ENCODE results near the gene BCORL1. TPM values are rescaled to one million over a fixed set of nuclear protein-coding genes. Genes with fewer than 3 reads are reported as not detected.

Gene BCORL1
- polyA plus RNA-seq, 1 of the 3 experiments (the other 2 are of a cell fraction) = 4.2 TPM

DNA sequence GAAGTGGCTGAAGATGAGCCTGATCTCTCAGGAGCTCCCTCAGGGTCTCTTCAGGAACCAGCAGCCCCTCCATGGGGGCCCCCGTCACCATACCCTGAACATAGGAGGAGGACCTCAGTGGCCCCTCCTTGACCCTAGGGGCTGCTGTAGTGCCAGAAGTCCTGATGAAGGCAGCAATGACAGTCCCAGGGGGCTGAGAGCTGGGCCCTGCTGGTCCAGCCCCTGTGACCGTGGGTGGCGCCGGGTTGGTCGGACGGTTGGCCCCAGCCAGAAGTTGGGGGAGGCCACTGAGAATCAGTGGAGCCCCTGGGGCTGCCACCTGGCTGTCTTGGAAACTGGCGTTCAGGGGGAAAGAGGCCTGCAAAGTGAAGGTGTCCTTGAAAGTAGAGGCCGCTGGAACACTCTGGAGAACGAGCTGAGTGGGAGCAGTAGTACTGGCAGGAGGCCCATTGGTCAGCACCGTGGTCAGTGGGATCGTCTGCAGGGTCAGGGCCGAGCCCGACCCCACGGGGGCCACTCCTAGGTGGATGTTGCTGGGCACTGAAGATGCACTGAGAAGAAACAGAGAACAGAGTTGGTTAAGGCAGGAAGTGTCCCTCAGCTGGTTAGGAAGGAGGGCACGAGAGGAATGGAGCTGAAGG, 84.7 kb downstream of the BCORL1 start:
- H3K9me2 ChIP-seq = no peaks in the 10 kb centered on the region
- DNase-seq = no peak
- ChIA-PET POLR2A (no interaction called here), CTCF (interaction anchor here (0.9 to 7.0 kb wide), 6 partner anchors 13 to 466 kb away, joined by 3 to 34 read pairs (median 3); no protein-coding TSS in a partner anchor)
- H3K9me3 ChIP-seq = no peaks in the 10 kb centered on the region
- TF ChIP-seq FOSL2 (IDR thresholded peaks at IDR 0.05; ENCODE audit: borderline replicate concordance, low read depth) (no peak), TCF12 (IDR thresholded peaks at IDR 0.05) (no peak), ELF1 (IDR thresholded peaks at IDR 0.05) (no peak), SMC3 (IDR thresholded peaks at IDR 0.05; ENCODE audit: low read depth, low read length) (no peak), CHD2 (IDR thresholded peaks at IDR 0.05; ENCODE audit: low read length, partially characterized antibody) (no peak), GATA2 (CRISPR knock-in tag; IDR thresholded peaks at IDR 0.05) (no peak), MXI1 (IDR thresholded peaks at IDR 0.05; ENCODE audit: low read depth, low read length) (no peak), USF2 (IDR thresholded peaks at IDR 0.05; ENCODE audit: borderline replicate concordance, low read depth, low read length) (no peak), EP300 (IDR thresholded peaks at IDR 0.05; ENCODE audit: borderline replicate concordance in 1 of 2, low read depth in 1 of 2, low read length in 1 of 2) (no peak)
- TF ChIP-seq, protein P1, sequence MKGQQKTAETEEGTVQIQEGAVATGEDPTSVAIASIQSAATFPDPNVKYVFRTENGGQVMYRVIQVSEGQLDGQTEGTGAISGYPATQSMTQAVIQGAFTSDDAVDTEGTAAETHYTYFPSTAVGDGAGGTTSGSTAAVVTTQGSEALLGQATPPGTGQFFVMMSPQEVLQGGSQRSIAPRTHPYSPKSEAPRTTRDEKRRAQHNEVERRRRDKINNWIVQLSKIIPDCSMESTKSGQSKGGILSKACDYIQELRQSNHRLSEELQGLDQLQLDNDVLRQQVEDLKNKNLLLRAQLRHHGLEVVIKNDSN (IDR thresholded peaks at IDR 0.05; ENCODE audit: borderline replicate concordance, low read depth) = no peak
- no peak overlapping the region for H3K27ac ChIP-seq (ENCODE audit: low read depth in 2 of 2, low read length in 1 of 2)
- H3K4me2 ChIP-seq = no peak overlapping the region
- no peak overlapping the region for H2AFZ ChIP-seq (ENCODE audit: low read depth)
- H3K27me3 ChIP-seq (ENCODE audit: insufficient read depth) = no peaks in the 10 kb centered on the region; the same call in 1 of the 2 replicates
- H3K9ac ChIP-seq = no peak overlapping the region
- H4K20me1 ChIP-seq (ENCODE audit: insufficient read depth) = no peaks in the 10 kb centered on the region
- no peaks in the 10 kb centered on the region for H3K36me3 ChIP-seq (replicated peaks in 1 of 2; ENCODE audit: control insufficient read depth in 1 of 2, insufficient read depth in 2 of 2, low read length in 1 of 2)
- no peaks in the 10 kb centered on the region for H3K4me1 ChIP-seq (ENCODE audit: control insufficient read depth in 1 of 2, insufficient read depth in 2 of 2, low read depth in 1 of 2, low read length in 1 of 2)
- no peaks in the 10 kb centered on the region for H3F3A ChIP-seq (replicated peaks; ENCODE audit: insufficient read depth)
- 64% methylated on average over 11 of the region's 15 CpGs for WGBS (ENCODE audit: low lambda C conversion rate)
- H3K4me3 ChIP-seq (ENCODE audit: low read depth in 2 of 2, low read length in 1 of 2) = no peak overlapping the region
- no peaks in the 10 kb centered on the region for H3K79me2 ChIP-seq (ENCODE audit: insufficient read depth)

DNA sequence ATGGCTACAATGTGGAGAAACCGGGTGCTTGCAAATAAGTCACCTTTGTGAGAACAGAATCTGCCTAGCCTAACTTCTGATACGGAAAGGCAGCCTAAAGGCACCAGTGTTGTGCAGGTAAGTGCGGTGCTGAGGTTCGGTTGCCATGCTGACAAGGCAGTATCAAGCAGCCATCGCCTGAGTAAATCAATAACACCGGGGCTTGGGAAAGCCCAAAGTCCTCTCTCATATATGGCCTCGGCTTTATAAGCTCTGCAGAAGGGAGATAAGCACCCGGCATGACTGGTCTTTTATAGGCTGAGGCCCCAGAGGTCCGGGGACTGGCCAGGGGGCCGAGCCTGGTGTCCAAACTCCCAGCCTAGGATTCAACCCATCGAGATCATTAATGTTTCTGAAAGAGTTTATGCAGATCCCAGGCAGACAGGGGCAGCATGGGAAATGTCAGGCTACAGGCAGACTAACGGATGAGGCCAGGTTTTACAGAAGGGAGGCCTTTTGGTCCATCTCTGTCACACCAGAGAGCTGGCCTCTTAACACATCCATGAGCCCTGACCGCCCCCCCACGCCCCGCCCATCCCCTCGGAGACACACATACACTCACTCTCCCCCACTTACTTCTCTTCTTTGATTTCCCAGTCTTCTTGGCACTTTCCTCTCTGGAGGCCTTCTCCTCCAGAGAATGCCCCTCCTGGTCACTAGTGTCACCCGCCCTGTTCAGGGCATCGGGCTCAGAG, 89.3 kb downstream of the BCORL1 start:
- CTCF ChIA-PET = interaction anchor here (2.2 to 7.0 kb wide), 2 partner anchors 8 to 11 kb away, joined by 12 to 34 read pairs; no protein-coding TSS in a partner anchor
- 60% methylated on average over 16 of the region's 18 CpGs for WGBS (ENCODE audit: low lambda C conversion rate)
- no peak overlapping the region for H3K27ac ChIP-seq (ENCODE audit: low read depth in 2 of 2, low read length in 1 of 2)

More for the DNA sequence above, 89.3 kb downstream of the BCORL1 start:
- DNase-seq = no peak
- H3K36me3 ChIP-seq (replicated peaks in 1 of 2; ENCODE audit: control insufficient read depth in 1 of 2, insufficient read depth in 2 of 2, low read length in 1 of 2) = no peaks in the 10 kb centered on the region
- no peaks in the 10 kb centered on the region for H3K4me1 ChIP-seq (ENCODE audit: control insufficient read depth in 1 of 2, insufficient read depth in 2 of 2, low read depth in 1 of 2, low read length in 1 of 2)
- no peaks in the 10 kb centered on the region for H3F3A ChIP-seq (replicated peaks; ENCODE audit: insufficient read depth)
- H4K20me1 ChIP-seq (ENCODE audit: insufficient read depth) = no peaks in the 10 kb centered on the region
- no peak overlapping the region for H3K9ac ChIP-seq
- TF ChIP-seq, protein P1 (IDR thresholded peaks at IDR 0.05; ENCODE audit: borderline replicate concordance, low read depth) = no peak
- H3K27me3 ChIP-seq (ENCODE audit: insufficient read depth) = no peaks in the 10 kb centered on the region; the same call in 1 of the 2 replicates
- H2AFZ ChIP-seq (ENCODE audit: low read depth) = no peak overlapping the region
- no peak overlapping the region for H3K4me2 ChIP-seq
- H3K79me2 ChIP-seq (ENCODE audit: insufficient read depth) = no peaks in the 10 kb centered on the region
- no peaks in the 10 kb centered on the region for H3K9me3 ChIP-seq
- no peaks in the 10 kb centered on the region for H3K9me2 ChIP-seq
- POLR2A ChIA-PET = no interaction called here
- no peak overlapping the region for H3K4me3 ChIP-seq (ENCODE audit: low read depth in 2 of 2, low read length in 1 of 2)

Measured in SK-N-SH (cell line).